ENCODE measurements around the gene MYO9B.
"Not testable (repeated sequence)": the region's sequence is repeated elsewhere in the genome, so short reads cannot be mapped to it uniquely, and the experiment has no call there.

Gene MYO9B

DNA sequence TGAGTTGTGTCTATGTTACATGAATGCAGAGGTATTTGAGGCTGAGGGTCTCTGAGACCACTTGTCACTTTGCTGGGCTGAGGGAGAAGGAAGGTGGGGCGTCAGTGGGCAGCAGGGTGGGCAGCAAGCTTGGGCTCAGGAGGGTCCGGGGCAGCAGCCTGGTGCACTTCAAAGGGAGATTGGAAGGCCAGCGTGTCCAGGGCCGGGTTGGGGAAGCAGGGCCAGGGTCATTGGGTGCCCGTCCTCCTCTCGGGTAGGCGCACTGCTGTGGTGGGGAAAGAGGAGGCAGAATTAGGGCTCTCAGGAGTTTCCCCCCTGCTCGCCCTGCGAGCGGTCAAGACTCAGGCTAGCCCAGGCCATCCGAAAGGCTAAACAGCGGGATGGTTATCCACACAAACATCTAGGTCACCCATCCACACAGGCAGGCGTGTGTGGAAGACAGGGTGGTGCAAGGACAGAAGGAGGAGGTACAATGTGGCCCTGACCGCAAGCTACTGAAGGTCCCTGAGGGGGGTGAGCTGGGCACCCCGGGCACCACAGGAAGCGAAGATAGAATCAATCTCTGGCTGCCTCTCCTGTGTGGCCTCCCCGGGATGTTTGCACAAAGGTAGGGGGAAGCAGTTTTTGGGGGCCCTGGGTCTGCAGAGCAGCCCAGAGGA is 37.7 kb downstream of the MYO9B start:
- DNase-seq (ENCODE audit: low spot score) = no peak

DNA sequence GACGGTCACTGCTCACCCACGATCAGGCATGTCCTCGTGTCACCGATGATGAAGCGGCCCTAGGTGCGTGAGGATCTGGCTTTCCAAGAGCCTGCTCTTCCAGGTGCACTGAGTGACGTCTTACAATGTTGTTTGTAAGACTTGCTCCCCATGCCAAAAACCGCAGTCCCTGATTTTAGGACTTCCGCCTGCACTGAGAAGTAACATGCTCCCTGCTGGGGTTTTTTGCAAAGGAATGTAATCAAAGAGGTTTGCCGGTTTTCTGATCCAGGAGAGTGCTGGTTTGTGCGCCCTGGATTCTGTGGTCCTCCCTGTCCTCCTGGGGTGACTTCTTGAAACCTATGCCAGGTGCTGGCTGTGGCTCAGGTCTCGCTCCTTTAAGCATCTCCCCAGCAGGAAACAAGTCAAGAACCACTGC is 38.8 kb downstream of the MYO9B start:
- DNase-seq (ENCODE audit: low spot score) = no peak

DNA sequence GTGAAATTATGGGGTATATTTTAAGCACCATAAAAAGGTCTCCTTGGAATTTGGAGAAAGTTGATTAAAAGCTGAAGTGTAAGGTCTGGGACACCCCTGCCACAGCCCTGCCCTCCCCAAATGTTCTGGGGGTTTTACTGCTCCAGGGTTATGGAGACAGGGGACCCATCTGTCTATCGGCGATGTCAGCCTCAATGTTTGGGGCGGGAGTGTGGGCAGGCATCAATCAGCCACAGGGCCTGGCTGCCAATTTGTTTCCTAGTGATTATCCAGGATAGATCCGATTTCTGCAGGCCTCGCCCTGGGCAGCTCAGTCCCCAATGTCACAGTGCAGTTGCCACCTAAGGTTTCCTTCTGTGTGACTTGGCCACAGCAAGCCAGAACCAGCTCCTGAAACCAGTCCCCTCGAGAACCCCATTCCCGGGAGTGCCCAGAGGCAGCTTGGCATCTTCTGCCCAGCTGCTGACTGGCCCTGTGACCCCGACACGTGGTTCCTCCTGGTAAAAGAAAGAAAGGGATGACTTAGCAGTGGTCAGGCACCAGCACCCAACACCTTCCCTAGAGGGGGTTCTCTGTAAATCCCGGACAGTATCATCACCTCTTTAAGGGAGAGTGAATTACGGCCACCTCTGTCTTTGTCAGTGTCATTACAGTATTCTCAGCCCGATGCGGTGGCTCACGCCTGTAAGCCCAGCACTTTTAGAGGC is 41.6 kb downstream of the MYO9B start:
- no peak for DNase-seq (ENCODE audit: low spot score)

DNA sequence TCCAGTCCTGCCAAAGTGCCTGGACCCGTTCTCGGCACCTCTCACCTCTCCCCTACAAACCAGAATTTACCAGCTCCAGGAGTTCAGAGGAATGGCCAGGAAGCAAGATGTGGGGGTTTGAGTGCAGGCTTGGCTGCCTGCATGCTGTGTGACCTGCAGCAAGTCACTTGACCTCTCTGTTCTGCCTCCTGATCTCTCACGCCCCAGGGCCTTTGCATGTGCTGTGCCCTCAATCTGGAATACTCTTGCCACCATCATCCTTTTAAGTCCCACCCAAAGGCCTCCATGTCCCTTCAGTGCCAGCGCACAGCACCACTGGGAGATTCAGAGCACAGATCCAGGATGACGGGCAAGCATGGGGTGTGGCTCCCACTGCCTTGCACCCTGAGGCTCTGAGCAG is 43.4 kb downstream of the MYO9B start:
- DNase-seq (ENCODE audit: low spot score) = no peak

DNA sequence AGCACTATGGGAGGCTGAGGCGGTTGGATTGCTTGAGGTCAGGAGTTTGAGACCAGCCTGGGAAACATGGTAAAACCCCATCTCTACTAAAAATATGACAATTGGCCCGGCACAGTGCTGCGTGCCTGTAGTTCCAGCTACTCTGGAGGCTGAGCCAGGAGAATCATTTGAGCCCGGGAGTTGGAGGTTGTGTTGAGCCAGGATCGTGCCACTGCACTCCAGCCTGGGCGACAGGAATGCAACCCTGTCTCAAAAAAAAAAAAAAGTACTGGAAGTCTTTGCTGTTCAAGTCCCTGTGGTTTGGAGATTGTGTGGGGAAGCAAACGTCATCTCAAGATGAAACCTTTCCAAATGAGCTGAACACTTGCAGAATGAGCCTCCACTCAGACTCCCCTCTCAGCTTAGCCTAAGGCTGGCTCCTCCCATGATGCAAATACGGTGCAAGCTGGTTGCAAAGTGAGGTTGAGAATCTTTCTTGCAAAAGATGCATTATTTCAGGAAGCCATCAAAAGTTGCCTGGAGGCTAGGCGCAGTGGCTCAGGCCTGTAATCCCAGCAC is 46.2 kb downstream of the MYO9B start:
- DNase-seq (ENCODE audit: low spot score) = peak; percentile 83

DNA sequence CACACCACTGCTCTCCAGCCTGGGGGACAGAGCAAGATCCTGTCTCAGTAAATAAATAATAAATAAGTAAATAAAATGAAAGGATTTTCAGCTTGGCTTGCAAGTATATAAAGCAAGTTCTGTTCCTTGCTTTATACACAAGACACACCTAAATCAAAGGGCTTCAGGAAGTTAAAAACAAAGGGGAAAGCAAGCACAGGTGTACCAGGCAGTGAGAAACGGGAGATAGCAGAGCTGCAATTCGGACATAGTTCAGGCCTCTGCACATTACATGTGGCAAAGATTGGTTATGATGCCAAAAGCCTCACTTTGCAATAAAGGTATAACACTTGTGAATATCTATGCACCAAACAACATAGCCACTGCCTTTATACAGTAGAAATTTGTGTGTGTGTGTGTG is 47.5 kb downstream of the MYO9B start:
- DNase-seq (ENCODE audit: low spot score) = no peak

DNA sequence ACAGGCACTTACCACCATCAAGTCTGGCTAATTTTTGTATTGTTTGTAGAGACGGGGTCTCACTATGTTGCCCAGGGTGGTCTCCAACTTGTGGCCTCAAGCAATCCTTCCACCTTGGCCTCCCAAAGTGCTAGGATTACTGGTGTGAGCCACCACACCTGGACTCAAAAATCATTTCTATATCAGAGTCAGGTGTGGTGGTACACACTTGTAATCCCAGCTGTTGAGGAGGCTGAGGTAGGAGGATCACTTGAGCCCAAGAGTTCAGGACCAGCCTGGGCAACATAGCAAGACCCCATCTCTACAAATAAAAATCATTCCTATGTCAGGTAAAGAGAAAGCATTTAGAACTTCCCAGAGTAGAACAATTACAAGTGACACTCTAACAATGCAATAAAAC is 48.4 kb downstream of the MYO9B start:
- no peak for DNase-seq (ENCODE audit: low spot score)

DNA sequence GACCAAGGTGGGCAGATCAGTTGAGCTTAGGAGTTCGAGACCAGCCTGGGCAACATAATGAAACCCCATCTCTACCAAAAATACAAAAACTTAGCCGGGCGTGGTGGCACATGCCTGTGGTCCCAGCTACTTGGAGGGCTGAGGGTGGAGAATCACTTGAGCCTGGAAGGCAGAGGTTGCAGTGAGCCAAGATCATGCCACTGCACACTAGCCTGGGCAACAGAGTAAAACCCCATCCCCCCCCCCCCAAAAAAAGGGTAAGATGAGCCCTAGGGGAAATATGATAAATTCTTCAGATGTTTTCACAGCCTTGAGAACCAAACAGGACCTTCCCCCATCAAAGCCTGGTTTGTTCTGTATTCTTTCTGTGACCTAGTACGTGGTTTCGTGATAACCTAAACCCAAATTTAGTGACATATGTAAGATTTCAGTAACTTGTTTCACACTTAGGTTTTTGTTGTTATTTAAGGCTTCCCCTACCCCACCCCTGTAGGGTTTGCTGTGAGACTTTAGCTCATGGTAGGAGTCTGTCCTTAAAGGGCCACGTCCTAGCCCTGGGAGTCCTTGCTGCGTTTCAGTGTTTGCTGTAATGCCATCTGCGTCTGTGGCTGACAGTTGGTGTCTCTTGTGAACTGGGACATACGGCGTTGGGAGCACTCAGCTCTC is 49.6 kb downstream of the MYO9B start:
- no peak for DNase-seq (ENCODE audit: low spot score)

DNA sequence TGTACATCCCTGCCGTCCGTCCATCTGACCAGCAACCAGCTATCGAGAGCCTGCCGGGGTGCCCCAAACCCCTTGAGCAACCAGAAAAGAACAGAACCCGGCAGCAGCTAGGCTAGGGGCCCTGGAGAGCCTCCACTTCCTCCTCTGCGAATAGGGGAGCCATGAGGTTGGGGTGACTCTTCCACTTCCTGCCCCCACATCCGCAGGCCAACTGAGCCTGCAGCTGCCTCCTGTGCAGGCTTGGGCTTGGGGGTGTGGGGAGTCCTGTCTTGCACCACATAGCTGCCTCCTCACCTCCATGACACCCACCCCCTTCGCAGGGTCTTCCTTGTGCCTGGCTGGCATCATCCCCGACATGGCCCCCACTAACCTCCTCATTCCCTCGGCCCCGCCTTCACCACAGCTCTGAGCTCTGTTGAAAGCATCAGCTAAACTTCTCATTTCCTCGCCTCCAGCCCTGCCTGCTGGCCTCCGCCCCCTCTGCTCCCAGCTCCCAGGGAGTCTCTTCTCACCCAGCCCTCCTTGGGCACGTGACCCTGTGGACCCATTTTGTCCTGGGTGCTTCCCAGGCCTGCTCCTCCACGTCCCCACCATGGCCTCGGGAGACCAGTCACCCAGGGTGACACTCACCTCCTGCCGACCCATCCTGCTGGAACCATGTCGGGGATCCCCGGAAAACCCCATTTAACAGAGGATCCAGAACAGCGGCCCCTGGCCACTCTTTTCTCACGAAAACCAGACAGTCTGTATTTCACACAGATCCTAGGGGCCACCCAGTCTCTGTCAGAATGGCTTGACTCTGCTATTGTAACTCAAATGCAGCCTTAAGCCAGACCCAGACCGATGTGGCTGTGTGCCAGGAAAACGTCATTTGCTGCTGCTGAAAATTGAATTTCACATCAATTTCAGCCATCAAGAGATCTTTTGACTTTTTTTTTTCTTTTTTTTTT is 50.4 kb downstream of the MYO9B start:
- no peak for DNase-seq (ENCODE audit: low spot score)

DNA sequence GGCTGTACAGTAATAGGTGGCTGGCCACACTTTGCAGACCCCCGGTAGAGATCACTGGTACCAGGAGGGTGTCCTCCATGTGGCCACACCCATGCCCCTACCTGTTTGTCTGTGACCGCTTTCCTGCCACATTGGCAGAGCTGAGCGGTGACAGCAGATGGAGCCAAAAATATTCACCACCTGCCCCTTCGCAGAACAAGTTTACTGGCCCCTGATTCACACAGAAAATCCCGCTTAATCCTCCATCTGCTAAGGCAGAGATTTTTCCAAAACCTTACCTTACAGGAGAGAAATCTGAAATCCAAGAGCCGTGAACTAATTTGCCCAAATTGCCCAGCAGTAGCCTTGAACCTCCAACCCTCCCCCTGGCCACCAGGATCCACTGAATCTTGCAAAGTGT is 52.1 kb downstream of the MYO9B start:
- DNase-seq (ENCODE audit: low spot score) = no peak

DNA sequence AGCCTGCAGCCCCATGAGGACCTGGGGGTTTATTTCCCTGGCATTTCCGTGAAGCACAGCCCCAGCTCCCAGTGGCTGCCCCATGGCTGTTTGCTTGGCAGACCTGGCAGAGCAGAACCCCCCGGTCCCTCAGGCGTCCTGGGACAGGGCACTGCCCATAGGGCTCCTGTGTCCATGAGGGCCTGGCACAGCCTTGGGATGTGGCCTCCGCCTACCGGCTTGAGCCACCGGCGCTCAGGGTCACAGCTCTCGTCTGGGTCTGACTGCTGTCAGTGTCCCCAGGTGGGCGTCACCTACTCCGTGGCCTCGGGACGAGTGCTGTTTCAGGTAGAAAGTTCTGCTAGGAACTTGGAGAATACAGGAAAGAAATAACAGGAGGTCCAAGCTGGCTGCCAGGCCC is 52.8 kb downstream of the MYO9B start:
- no peak for DNase-seq (ENCODE audit: low spot score)

DNA sequence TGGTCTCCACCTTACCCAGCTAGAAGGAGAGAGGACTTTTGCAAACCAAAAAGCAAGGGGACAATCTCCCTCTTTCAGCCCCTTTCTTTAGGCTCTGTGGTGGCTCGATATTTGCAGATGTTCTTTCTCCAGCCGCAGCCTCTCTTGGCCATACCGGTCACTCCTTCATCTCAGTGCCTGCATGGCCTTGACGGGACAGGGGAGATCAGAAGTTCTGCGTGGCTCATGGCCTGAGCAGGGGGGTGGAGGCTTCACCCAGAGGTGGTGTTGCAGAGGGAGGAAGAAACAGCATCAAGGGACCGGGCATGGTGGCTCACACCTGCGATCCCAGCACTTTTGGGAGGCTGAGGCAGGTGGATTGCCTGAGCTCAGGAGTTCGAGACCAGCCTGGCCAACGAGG is 53.2 kb downstream of the MYO9B start:
- DNase-seq (ENCODE audit: low spot score) = no peak

DNA sequence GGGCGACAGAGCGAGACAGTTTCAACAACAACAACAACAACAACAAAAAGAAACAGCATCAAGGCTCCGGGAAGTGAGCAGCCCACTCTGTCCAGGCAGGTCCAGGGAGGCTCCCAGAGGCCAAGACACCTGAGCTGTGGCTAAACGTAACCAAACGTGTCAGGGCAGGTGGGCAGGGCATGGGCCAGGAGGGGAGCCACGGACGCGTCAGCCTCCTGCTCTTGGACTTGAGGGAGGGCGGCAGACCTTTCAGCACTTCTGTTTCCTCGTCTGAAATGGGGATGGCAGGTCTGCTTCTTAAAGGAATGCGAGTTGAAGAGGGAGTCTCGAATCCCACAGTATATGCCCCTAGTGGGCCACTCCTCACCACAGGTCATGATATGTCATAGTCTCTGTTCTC is 53.8 kb downstream of the MYO9B start:
- no peak for DNase-seq (ENCODE audit: low spot score)

DNA sequence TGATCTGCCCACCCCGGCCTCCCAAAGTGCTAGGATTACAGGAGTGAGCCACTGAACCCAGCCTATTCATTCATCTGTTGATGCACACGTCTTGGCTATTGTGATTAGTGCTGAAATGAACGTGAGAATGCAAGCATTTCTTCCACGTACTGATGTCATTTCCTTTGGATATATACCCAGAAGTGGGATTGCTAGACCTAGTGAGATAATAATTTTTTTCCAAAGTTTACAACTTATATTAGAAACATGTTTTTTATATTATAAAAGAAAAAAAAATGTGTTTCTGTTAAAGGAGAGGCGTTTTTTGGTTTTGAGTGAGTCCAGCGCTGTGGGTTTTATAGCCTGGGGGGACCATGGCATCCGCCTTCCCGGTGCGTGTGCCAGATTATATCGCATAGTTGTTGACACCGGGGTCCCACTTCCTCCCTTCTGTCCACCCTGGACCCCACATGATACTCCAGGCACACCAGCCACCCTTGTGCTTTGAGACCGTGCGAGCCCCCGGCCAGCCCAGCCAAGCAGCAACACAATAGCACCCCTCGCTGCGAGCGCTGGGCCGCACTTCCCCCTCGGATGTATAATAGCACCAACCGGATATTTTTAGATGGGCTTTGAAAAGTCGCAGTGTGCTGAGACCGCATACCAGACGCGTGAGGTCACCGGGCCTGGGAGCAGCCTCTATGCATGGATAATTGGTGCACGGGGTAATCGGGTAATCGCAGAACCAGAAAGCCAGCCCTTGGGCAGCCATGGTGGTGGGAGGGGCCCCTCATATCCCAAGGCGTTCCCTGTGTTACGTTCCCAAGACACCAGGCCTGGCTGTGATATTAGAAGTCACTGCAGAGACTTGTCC is 59.6 kb downstream of the MYO9B start:
- peak; percentile 95 for DNase-seq (ENCODE audit: low spot score)

DNA sequence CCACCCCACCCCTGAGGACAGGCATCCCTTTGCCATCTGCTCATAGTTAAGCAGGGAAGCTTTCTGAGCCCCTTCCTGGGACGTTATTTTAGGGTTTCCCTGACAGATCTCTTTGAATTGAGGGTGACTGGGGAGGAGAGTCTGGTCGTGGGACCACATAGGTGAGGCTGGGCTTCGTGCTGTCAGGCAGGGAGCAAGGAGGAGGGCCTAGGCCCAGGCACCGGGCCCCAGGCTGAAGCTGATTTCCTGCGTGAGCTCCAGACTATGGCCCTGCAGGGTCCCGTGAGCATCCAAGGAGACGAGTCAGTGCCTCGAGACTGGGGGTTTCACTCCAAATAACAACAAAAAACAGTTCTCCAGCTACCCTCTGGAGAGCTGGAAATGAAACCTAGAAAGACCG is 60.4 kb downstream of the MYO9B start:
- DNase-seq (ENCODE audit: low spot score) = no peak

DNA sequence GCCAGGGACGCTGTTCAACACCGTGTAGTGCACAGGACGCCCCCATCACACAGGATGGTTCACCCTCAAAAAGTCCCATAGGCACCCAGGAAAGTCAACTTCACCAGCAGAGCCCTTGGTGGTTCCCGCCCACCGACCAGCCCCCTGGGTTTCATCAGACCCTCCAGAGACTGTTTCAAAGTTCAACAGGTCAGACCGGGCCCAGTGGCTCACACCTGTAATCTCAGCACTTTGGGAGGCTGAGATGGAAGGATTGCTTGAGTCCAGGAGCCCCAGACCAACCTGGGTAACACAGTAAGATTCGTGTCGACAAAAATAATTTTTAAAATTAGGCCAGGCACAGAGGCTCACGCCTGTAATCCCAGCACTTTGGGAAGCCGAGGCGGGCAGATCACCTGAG is 61.0 kb downstream of the MYO9B start:
- DNase-seq (ENCODE audit: low spot score) = no peak

DNA sequence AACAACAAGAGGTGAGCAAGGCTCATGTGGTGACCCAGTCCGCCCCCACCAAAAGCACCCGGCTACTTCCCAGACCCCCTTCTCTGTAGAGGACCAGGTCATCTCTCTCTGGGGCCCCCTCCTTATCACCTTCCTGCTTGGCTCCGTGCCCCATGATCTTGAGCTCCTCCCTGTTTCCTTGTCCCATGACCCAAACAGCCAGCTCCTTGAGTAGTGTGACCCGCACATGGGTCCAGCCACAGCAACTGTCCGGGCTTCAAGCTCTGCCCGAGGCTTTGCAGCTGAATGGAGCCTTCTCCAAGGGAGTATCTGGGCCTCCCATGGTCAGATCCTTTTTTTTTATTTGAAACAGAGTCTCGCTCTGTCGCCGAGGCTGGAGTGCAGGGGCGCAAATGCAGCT is 61.8 kb downstream of the MYO9B start:
- DNase-seq (ENCODE audit: low spot score) = no peak

DNA sequence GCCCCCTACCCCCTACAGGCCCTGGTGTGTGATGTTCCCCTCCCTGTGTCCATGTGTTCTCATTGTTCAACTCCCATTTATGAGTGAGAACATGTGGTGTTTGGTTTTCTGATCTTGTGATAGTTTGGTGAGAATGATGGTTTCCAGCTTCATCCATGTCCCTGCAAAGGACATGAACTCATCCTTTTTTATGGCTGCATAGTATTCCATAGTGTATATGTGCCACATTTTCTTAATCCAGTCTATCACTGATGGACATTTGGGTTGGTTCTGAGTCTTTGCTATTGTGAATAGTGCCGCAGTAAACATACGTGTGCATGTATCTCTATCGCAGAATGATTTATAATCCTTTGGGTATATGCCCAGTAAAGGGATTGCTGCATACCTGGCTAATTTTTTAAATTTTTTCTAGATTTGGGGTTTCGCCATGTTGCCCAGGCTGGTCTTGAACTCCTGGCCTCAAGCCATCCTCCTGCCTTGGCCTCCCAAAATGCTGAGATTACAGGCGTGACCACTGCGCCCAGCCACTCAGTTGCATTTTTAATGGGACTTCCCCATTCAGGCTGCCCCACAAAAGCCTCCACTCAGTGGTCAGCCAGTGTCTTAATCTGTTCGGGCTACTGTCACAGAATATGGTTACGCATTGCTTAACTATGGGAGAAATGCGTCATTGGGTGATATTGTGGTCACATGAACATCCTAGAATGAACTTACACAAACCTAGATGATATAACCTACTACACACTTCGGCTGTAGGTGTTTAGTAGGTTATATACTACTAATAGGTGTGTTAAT is 62.7 kb downstream of the MYO9B start:
- not testable (repeated sequence) for DNase-seq (ENCODE audit: low spot score)

DNA sequence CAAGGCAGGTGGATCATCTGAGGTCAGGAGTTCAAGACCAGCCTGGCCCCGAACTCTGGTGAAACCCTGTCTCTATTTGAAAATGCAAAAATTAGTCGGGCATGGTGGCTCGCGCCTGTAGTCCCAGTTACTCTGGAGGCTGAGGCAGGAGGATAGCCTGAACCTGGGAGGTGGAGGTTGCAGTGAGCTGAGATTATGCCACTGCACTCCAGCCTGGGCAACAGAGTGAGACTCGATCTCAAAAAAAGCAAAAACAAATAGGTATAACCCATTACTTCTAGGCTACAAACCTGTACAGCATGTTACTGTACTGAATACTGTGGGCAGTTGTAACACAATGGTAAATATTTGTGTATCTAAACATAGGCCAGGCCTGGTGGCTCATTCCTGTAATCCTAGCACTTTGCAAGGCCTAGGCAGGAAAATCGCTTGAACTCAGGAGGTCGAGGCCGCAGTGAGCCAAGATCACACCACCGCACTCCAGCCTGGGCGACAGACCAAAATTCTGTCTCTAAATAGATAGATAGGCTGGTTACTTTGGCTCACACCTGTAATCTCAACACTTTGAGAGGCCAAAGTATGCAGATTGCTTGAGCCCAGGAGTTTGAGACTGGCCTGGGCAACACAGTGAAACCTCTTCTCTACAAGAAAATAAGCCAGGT is 63.5 kb downstream of the MYO9B start:
- DNase-seq (ENCODE audit: low spot score) = no peak

DNA sequence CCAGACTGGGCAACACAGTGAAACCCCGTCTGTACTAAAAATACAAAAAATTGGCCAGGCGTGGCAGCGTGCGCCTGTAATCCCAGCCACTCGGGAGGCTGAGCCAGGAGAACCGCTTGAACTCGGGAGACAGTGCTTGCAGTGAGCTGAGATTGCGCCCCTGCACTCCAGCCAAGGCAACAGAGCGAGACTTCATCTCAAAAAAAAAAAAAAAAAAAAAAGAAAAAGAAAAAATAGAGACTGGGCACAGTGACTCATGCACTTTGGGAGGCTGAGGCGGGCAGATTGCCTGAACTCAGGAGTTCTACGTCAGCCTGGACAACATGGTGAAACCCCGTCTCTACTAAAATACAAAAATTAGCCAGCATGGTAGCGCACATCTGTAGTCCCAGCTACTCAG is 69.2 kb downstream of the MYO9B start:
- DNase-seq (ENCODE audit: low spot score) = not testable (repeated sequence)
